Gastroesophageal sphincter (tissue), 4 donors: ENCODE data around the gene C8G. TPM values are rescaled to one million over a fixed set of nuclear protein-coding genes. Genes with fewer than 3 reads are reported as not detected.

Source experiments
- ATAC-seq: fragments of 150-250 bp; one replicate; pipeline ENCODE4 v1.9.1; 2016; ENCODE audit warnings: mild to moderate bottlenecking, moderate library complexity
- H3K27ac ChIP-seq, 4 donors: fragments of 200-600 bp; sonication (generic) in 3 of 4; 1 replicate in 3 of 4; 2 replicates in 1 of 4; pipeline ENCODE4 v1.5.1; 2016 to 2019
- H3K27me3 ChIP-seq: fragments of 200-600 bp; sonication (generic); one replicate; pipeline ENCODE4 v1.5.1; 2019
- H3K36me3 ChIP-seq, 2 donors: fragments of 200-600 bp; sonication (generic); one replicate each; pipeline ENCODE4 v1.5.1; 2019; ENCODE audit warnings: control low read depth in 1 of 2
- H3K4me1 ChIP-seq, 3 donors: fragments of 200-600 bp; sonication (generic); 1 replicate in 2 of 3; 2 replicates in 1 of 3; pipeline ENCODE4 v1.5.1; 2016 to 2019; ENCODE audit warnings: control low read depth in 2 of 3
- H3K4me3 ChIP-seq, 2 donors: fragments of 200-600 bp; sonication (generic); one replicate each; pipeline ENCODE4 v1.5.1; 2019; ENCODE audit warnings: mild to moderate bottlenecking in 1 of 2, moderate library complexity in 1 of 2
- H3K9me3 ChIP-seq, 3 donors: fragments of 200-600 bp; sonication (generic); one replicate each; pipeline ENCODE4 v1.5.1; 2017 to 2019; ENCODE audit warnings: control low read depth in 2 of 3
- CTCF ChIP-seq, 4 experiments: fragments of 200-600 bp in 2 of 4; fragments of 450-650 bp in 2 of 4; sonication (generic) in 1 of 4; IDR thresholded peaks; one replicate each; pipeline ENCODE4 v1.5.1; 2017 to 2019; ENCODE audit warnings: antibody characterized with exemption in 4 of 4, mild to moderate bottlenecking in 2 of 4, moderate library complexity in 2 of 4
- EP300 ChIP-seq: sonication (generic); formaldehyde crosslinking; IDR thresholded peaks from one replicate; pipeline ENCODE4 v1.6.1; 2017; ENCODE audit warnings: antibody characterized with exemption, mild to moderate bottlenecking
- POLR2A ChIP-seq, 2 donors: fragments of 450-650 bp; IDR thresholded peaks; one replicate each; pipeline ENCODE4 v1.6.1; 2017; ENCODE audit warnings: antibody characterized with exemption in 2 of 2, mild to moderate bottlenecking in 2 of 2, moderate library complexity in 1 of 2
- POLR2AphosphoS5 ChIP-seq: sonication (generic); formaldehyde crosslinking; IDR thresholded peaks from one replicate; pipeline ENCODE4 v1.6.1; 2017; ENCODE audit warnings: antibody characterized with exemption
- WGBS, 2 donors: methylation state at CpG; one replicate each; pipeline ENCODE4 v1.1.5; 2018; ENCODE audit warnings: low coverage in 1 of 2; 5-methylcytosine and 5-hydroxymethylcytosine counted together
- total RNA-seq, 4 donors: library from RNA; depleted of rRNA; stranded (reverse); fragments of >200 nt; gene quantifications; one replicate each; pipeline ENCODE4 v1.1.0, GENCODE V29; 2016

Gene C8G
- total RNA-seq, 4 donors from 2014 or later: not detected

- ATAC-seq: no peak
- H3K4me3 ChIP-seq: peak overlapping the region in 1 of 2 donors; percentile 96
- no peaks in the 10 kb centered on the region for H3K27me3 ChIP-seq
- no peaks in the 10 kb centered on the region for H3K9me3 ChIP-seq
- WGBS, 2 donors: no CpG with 5 or more reads among the region's 16 CpGs
- peaks cover 0 to 45% of the 10 kb centered on the region in 2 donors for H3K36me3 ChIP-seq
- H3K4me1 ChIP-seq: peaks cover 0 to 33% (median 16%) of the 10 kb centered on the region in 3 donors
- H3K27ac ChIP-seq: peak overlapping the region in 1 of 4 donors; percentile 94
- no peak for TF ChIP-seq POLR2A (IDR thresholded peaks at IDR 0.05)
Observed at GRCh38 chr9:136942881-136943230, 2.2 kb upstream of the C8G start.

- peaks cover 0 to 39% (median 16%) of the 10 kb centered on the region in 3 donors for H3K4me1 ChIP-seq
- peaks cover 0 to 45% of the 10 kb centered on the region in 2 donors for H3K36me3 ChIP-seq
- no peak for ATAC-seq
- peak overlapping the region in 3 of 4 donors; percentile 94 to 96 (median 94) for H3K27ac ChIP-seq
- H3K9me3 ChIP-seq: no peaks in the 10 kb centered on the region
- WGBS, 2 donors: no CpG with 5 or more reads among the region's 61 CpGs
- H3K27me3 ChIP-seq: no peaks in the 10 kb centered on the region
- TF ChIP-seq CTCF (IDR thresholded peaks at IDR 0.05) (no peak), EP300 (no peak)
- H3K4me3 ChIP-seq: peak overlapping the region; percentile 61 to 96
Observed at GRCh38 chr9:136943291-136944211, 1.5 kb upstream of the C8G start.

DNA sequence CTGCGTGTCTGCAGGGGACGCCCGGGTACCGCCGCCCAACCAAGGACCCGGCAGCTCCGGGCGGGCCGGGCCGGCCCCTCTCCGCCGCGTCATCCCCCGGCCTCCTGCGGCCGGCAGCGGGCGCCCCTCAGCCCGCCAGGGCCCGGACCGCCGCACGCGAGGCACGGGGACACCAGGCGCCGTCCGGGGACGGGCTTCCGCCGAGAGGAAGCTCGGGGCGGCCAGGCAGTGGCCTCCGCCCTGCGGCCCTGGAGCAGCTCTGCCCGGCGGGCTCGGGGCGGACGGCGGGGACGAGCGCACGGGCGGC is 878 bp upstream of the C8G start:
- no peaks in the 10 kb centered on the region for H3K27me3 ChIP-seq
- peak; percentile 70 for ATAC-seq
- peaks cover 0 to 42% of the 10 kb centered on the region in 2 donors for H3K36me3 ChIP-seq
- H3K27ac ChIP-seq: peak overlapping the region; percentile 48 to 96 (median 94)
- WGBS, 2 donors: no CpG with 5 or more reads among the region's 45 CpGs
- TF ChIP-seq POLR2AphosphoS5 (no peak), POLR2A (IDR thresholded peaks at IDR 0.05) (no peak), CTCF (IDR thresholded peaks at IDR 0.05) (no peak), EP300 (no peak)
- H3K4me1 ChIP-seq: peaks cover 0 to 45% (median 18%) of the 10 kb centered on the region in 3 donors
- peak overlapping the region; percentile 61 to 96 for H3K4me3 ChIP-seq
- no peaks in the 10 kb centered on the region for H3K9me3 ChIP-seq

- Histone ChIP-seq H3K27ac (no peak overlapping the region), H3K27me3 (no peaks in the 10 kb centered on the region), H3K9me3 (no peaks in the 10 kb centered on the region), H3K4me1 (peaks cover 0 to 57% (median 24%) of the 10 kb centered on the region in 3 donors), H3K4me3 (no peak overlapping the region), H3K36me3 (peaks cover 0 to 27% of the 10 kb centered on the region in 2 donors)
- 80% methylated on average over 2 of the region's 30 CpGs; no CpG with 5 or more reads in 1 of the 2 donors for WGBS, 2 donors
- ATAC-seq: no peak
- TF ChIP-seq EP300 (no peak), CTCF (IDR thresholded peaks at IDR 0.05) (no peak), POLR2AphosphoS5 (no peak), POLR2A (IDR thresholded peaks at IDR 0.05) (no peak)
Observed at GRCh38 chr9:136945333-136946227, 537 bp downstream of the C8G start.

- Histone ChIP-seq H3K27me3 (no peaks in the 10 kb centered on the region), H3K4me3 (no peak overlapping the region), H3K36me3 (peaks cover 0 to 19% of the 10 kb centered on the region in 2 donors), H3K9me3 (no peaks in the 10 kb centered on the region), H3K27ac (no peak overlapping the region), H3K4me1 (peaks cover 0 to 60% (median 25%) of the 10 kb centered on the region in 3 donors)
- no CpG with 5 or more reads among the region's 27 CpGs for WGBS, 2 donors
- no peak for ATAC-seq
- no peak for TF ChIP-seq EP300
- no peak for TF ChIP-seq POLR2A (IDR thresholded peaks at IDR 0.05)
- no peak for TF ChIP-seq POLR2AphosphoS5
- TF ChIP-seq CTCF (IDR thresholded peaks at IDR 0.05): no peak
Observed at GRCh38 chr9:136946228-136947027, 1.4 kb downstream of the C8G start.
